ENCODE measurements around the gene PLXNA2.

PLXNA2 gene

GRCh38 chr1:208146650-208147049 is 97.5 kb downstream of the PLXNA2 start:
- no peak for DNase-seq (ENCODE audit: low read depth in 2 of 2)

- DNase-seq (ENCODE audit: low read depth in 2 of 2), result no peak
Measured at GRCh38 chr1:208145167-208145566, 99.0 kb downstream of the PLXNA2 start.

- no peak for DNase-seq (ENCODE audit: low read depth in 2 of 2)
Measured at GRCh38 chr1:208142590-208143382, 101.4 kb downstream of the PLXNA2 start.

GRCh38 chr1:208141610-208142192 is 102.5 kb downstream of the PLXNA2 start:
- no peak for DNase-seq (ENCODE audit: low read depth in 2 of 2)

- DNase-seq (ENCODE audit: low read depth in 2 of 2), result no peak
Measured at GRCh38 chr1:208139434-208140045, 104.6 kb downstream of the PLXNA2 start.

- DNase-seq (ENCODE audit: low read depth in 2 of 2), result no peak
Measured at GRCh38 chr1:208137193-208137592, 107.0 kb downstream of the PLXNA2 start.

- no peak for DNase-seq (ENCODE audit: low read depth in 2 of 2)
Measured at GRCh38 chr1:208136459-208137182, 107.6 kb downstream of the PLXNA2 start.

GRCh38 chr1:208135354-208135753 is 108.8 kb downstream of the PLXNA2 start:
- DNase-seq (ENCODE audit: low read depth in 2 of 2), result no peak

GRCh38 chr1:208134491-208134890 is 109.7 kb downstream of the PLXNA2 start:
- DNase-seq (ENCODE audit: low read depth in 2 of 2), result no peak

GRCh38 chr1:208133355-208133754 is 110.8 kb downstream of the PLXNA2 start:
- DNase-seq (ENCODE audit: low read depth in 2 of 2), result no peak

GRCh38 chr1:208132287-208132882 is 111.8 kb downstream of the PLXNA2 start:
- peak; percentile 49 to 65 for DNase-seq (ENCODE audit: low read depth in 2 of 2)

GRCh38 chr1:208131621-208132286 is 112.4 kb downstream of the PLXNA2 start:
- DNase-seq (ENCODE audit: low read depth in 2 of 2), result no peak

GRCh38 chr1:208129487-208129886 is 114.7 kb downstream of the PLXNA2 start:
- DNase-seq (ENCODE audit: low read depth in 2 of 2), result no peak

GRCh38 chr1:208129060-208129459 is 115.1 kb downstream of the PLXNA2 start:
- no peak for DNase-seq (ENCODE audit: low read depth in 2 of 2)

- no peak for DNase-seq (ENCODE audit: low read depth in 2 of 2)
Measured at GRCh38 chr1:208127792-208128529, 116.2 kb downstream of the PLXNA2 start.

GRCh38 chr1:208127284-208127683 is 116.9 kb downstream of the PLXNA2 start:
- no peak for DNase-seq (ENCODE audit: low read depth in 2 of 2)

- no peak for DNase-seq (ENCODE audit: low read depth in 2 of 2)
Measured at GRCh38 chr1:208126108-208126507, 118.1 kb downstream of the PLXNA2 start.

- DNase-seq (ENCODE audit: low read depth in 2 of 2), result no peak
Measured at GRCh38 chr1:208122612-208123358, 121.4 kb downstream of the PLXNA2 start.

- no peak for DNase-seq (ENCODE audit: low read depth in 2 of 2)
Measured at GRCh38 chr1:208121813-208122364, 122.3 kb downstream of the PLXNA2 start.

GRCh38 chr1:208120431-208120790 is 123.8 kb downstream of the PLXNA2 start:
- no peak for DNase-seq (ENCODE audit: low read depth in 2 of 2)

All from stimulated activated CD4-positive, alpha-beta T cell treated with anti-CD3 and anti-CD28 coated beads, Interleukin-4, amount 100 ng/mL, for 48 hours (primary cell).